ENCODE measurements around the gene MED4.
A peak's percentile ranks its signal among the peaks of the same experiment; 100 is the strongest.

Gene MED4, protein sequence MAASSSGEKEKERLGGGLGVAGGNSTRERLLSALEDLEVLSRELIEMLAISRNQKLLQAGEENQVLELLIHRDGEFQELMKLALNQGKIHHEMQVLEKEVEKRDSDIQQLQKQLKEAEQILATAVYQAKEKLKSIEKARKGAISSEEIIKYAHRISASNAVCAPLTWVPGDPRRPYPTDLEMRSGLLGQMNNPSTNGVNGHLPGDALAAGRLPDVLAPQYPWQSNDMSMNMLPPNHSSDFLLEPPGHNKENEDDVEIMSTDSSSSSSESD

DNA sequence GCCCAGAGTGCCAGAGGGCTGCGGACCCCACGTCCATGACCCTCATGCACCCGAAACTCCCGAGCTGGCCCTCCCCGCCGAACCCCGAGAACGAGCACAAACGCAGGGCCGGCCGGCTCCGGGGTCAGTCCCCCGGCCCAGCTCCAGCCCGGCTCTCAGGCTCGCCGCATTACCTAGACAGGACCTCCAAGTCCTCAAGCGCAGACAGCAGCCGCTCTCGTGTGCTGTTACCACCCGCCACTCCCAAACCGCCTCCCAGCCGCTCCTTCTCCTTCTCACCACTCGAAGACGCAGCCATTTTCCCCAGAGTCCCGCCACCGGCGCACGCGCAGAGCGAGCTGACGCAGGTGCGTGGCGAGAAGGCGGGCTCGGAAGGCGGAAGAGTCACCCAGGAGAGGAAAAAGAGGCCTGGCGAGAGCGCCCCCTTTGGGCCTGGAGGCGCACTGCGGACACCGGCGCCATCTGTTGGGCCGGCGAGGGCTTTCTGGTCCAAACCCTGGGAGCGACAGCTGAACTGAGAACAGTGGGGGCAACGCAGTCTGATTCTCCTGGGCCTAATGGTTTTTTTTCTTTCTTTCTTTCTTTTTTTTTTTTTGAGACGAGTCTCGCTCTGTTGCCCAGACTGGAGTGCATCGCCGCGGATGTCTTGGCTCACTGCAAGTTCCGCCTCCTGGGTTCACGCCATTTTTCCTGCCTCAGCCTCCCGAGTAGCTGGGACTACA, at the start of gene MED4:
TSS of gene MED4 (minus strand) at position 324 of the 722 bp plus-strand sequence. CDS start at position 298, 26 bp downstream.
- DNase-seq = peak; percentile 56 to 97 (median 90)

DNA sequence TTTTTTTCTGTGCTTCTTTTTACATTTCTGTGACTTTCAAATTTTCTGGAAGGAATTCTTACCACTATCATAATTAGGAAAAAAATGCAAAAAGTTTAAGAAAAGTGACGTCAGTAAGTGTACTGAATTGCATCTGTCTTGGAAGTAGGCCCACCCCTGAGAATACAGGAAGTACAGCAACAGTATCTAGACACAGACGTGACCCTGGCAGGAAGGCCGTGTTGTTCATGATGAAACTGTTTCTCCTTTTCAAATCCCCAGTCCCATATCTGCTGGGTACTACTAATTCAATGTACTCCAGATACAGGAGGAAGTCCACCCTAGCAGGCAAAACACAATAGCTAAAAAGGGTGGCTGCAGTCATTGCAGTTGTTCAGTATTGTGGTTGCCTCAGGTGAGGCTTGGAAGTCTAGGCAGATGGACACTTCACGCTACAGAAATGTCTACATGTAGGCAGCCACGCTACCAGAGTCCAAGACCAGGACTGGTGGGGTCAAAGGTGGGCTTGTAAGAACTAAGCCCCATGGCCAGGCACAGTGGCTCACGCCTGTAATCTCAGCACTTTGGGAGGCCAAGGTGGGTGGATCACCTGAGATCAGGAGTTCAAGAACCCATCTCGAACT, 49.6 kb upstream of the MED4 start:
- peak in 4 of 58 donors; percentile 10 to 45 (median 14) for DNase-seq

DNA sequence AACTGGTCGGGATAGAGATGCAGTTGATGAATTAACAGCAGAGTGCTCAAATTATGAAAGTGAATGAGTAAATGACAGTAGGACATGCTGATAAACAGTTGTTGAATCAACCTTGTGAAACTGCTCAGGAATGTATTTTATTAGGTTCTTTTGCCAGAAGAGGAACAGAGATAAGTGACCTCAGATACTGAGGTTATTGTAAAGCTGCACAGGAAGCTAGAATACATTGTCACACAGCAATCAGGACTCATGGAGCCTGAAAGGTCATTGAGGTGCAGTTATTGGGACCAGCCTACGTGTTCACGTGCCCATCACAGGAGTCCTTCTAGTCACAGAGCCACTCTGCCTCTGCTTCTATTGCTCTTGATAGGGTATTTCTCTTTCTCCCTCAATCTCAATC, 47.5 kb upstream of the MED4 start:
- DNase-seq = no peak

DNA sequence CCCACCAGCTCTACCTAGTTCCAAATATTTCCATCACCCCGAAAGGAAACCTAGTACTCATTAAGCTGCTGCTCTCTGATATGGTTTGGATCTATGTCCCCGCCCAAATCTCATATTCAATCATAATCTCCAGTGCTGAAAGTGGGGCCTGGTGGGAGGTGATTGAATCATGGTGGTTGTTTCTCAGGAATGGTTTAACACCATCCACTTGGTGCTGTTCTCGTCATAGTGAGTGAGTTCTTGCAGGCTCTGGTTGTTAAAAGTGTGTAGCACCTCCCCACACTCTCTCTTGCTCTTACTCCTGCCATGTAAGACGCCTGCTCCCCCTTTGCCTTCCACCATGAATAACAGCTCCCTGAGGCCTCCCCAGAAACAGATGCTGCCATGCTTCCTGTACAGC, 43.4 kb upstream of the MED4 start:
- DNase-seq = no peak

DNA sequence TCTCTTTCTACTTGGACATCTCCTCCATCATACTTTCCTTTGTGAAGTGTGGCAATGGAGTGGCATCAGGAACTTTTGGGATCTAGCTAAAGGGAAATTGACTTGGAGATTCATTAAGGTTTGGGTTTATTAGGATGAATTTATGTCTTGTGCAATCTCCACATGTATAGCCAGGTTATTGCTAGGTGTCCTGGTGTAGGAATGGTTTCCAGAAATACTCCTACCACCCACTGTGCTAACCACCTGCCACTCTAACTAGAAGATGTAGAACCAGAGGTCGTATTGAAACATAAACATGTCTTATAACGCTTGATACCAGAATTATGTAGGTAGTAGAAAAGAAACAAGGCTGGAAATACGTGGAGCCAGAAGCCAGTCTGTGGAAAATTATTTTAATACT, 38.1 kb upstream of the MED4 start:
- DNase-seq = no peak

DNA sequence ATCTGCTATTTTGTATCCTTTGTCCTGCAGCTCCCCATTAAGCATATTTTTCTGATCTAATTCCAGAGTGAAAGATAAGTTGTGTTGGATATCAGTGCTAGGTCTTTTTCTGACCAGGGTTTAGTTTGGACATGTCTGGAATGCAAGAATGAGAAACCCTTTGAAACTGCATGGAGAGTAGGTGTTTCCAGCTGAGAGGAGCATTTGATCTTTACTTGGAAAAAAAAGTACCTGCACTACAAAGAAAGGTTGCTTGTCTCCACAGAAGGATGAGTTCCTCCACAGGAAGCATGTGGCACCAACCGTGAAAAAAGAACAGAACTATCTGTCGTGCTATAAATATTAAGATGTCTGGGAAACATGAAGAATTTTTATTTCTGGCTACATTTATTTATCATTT, 36.6 kb upstream of the MED4 start:
- DNase-seq = no peak

DNA sequence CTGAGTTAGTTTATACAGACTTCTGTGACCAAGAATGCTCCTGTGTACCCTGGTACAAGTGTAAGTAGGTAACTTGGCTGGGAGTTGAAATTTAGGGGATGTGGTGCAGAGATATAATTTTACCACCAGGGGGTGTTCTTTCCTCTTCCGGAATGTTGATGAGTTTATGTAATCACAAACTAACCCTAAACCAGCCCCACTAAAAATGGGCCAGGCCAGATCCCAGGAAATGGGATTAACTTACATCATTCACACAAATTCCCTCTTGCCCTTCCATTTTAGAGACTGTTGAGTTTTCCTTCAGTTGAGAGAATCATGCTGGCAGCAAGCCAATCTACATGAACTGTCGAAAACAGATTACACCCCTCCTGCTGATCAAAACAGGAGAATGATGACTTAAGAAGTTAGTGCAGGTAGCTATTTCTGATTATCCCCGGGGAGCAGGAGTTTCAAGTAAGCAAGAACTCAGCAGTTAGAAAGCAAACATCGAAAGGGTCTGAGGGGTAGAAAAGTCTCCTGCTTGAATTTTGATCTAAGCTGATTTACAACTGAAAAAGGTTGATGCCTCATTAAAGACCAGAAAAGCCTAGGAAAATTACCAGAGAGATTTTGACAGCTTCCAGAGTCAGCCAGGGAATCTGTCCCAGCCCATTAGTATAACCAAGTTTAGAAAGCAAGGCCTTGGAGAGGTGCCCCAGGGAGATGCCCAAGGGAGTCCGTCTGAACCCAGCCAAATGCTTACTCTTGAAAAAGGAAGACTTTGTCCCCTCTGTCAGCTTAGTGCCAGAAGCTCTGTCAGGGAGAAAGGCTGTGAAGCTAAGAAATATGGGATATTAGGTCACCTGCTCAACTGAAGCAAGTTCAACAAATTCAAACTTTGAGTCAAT, 32.3 kb upstream of the MED4 start:
- peak in 47 of 58 donors; percentile 3 to 80 (median 29) for DNase-seq

DNA sequence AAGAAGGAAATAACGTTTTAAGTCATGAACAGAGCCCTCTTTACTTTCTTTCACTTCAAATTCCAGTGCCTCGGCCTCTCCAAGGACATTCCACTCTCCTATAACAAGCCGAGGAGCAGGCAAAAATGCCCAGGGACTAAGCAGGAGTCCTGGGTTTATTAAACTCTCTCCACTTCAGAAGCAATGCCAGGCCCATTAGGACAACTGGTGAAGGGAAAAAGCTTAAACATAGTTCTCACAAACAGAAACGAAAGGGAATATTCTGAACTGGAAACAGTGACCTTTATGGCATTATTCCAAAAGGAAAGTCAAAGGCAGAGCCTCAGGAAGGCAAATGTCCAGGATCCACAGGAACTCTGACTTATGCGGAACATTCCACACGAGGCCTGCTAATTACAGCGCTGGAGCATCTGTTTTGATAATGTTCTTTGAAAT, 30.9 kb upstream of the MED4 start:
- DNase-seq = peak in 2 of 58 donors; percentile 3 to 15

DNA sequence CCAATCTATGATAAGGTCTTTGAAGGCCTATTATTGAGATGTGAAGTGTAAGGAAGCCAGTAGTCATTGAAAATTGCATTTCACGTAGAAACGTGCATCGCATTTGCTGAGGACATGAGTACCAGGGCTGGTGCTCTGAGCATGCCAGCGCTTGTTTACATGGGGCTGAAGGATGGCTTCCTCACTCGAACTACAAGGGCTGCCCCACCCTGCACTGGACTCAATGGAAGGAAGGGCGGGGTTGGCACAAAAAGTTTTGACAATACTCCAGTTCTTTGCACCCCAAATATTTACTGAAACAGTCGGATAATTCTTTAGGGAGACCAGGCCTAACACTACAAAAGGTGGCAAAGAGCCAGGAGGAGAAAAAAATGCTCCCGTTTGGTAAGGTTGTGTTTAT, 28.9 kb upstream of the MED4 start:
- DNase-seq = no peak

DNA sequence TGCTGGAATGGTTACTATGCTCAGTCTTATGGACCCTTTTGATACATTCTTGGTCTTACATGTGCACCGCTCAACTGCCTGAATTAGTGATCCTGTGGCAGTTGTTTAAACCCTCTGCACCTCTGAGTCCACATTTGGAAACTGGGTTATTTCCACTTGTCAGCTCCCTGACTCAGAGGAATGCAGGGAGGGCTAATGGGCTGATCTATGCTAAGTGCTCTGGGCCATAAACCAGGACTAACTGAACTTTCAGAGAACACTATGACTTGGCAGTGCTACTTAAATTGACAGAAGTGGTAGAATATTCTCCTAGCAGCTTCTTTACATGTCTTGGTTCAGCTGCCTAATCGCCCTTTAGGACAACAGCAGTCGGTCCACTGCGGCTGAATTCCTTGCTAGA, 26.8 kb upstream of the MED4 start:
- DNase-seq = no peak

DNA sequence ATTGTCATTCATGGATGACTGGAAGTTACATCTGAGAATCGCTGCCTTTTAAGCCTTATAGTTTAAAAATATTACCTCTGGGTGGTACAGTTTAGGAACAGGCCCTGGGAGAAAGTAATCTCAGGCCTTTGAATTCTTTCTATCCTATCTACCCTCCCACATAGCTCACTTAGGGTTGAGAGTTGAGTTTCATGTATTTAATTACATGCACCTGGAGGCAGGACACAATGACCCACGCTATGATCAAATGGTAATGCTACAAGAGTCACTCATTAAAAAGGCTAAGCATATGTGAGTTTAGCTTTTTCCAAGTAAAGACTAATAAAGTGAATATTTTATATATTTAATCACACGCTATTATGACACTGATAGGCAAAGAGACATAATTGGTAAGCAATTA, 25.3 kb upstream of the MED4 start:
- DNase-seq = no peak

DNA sequence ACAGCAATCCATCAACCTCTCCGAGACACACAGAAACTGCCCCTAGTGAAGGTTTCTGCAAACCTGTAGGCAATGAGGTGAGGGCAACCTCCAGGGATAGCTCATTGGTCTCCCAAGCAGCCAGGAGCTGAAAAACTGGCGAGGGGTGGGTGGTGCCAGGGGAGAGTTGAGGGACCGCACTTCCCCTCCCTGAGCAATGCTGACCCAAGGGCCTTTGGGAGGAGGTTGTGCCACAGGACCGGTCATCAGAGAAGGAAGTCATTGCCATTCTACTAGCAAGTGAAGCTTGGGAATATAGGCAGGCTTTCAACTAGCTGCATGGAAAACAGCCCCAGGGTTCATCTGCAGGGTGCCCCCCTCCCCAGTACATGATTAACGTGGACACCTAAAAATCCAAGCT, 23.1 kb upstream of the MED4 start:
- no peak for DNase-seq

DNA sequence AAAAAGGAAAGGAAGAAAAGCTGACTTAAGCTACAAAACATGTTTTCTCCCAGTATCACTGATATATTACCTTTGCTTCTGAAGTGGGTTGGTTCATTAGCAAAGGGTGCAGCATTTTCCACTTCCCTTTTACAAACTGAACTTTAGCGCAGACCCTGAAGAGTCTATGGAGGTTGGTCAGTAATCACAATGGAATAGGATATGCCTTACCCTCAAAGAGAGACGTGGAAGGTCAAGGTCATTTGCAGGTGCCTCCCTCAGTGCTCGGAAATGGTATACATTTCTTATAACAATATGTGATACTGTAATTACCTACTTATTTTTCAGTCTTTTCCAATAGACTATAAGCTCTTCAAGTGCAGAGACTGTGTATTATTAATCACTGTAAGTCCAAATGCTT, 21.9 kb upstream of the MED4 start:
- DNase-seq = no peak

DNA sequence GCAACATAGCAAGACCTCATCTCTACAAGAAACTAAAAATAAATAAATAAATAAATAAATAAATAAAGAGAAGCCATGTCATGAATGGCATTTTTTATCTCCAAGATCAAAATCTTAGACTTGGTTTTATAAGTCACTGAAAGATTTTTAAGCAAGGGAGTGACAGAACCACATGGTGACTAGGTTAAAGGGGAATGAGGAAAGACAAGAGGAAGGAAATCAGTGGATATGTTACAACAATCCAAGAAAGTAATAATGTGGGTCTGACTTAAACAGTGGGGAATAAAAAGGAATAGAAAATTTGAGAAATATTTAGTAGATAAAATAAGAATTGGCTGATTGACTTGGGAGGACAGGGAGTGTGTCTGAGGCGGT, 18.8 kb upstream of the MED4 start:
- no peak for DNase-seq

DNA sequence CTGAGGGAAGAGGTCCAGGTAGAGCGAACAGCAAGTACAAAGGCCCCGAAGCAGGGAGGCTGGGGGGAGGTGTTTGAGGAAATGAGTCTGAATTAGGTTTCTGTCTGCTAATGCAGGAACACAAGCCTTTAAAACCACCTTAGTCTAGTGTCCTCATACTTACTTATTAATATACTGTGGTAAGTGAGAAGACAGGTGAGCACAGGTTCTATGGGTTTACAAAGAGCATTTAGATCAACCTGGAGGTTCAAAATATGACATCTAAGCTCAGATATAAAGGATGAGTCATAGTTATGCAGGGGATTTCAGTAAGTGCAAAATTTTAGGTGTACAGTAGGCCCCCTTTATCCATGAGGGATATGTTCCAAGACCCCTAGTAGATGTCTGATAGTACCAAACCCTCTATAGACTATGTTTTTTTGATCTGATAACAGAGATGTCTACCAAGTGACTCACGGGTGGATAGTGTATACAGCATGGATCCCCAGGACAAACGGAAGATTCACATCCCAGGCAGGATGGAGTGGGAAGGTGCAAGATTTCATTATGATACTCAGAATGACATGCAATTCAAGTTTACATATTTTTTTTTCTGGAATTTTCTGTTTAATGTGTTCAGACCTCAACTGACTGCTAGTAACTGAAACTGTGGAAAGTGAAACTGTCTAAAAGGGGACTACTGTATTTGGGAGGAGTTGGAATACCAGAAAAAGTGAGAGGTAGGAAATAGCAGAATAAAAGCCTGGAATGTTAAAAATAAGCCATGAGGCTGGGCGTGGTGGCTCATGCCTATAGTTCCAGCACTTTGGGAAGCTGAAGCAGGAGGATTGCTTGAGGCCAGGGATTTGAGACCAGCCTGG, 18.2 kb upstream of the MED4 start:
- DNase-seq = no peak

DNA sequence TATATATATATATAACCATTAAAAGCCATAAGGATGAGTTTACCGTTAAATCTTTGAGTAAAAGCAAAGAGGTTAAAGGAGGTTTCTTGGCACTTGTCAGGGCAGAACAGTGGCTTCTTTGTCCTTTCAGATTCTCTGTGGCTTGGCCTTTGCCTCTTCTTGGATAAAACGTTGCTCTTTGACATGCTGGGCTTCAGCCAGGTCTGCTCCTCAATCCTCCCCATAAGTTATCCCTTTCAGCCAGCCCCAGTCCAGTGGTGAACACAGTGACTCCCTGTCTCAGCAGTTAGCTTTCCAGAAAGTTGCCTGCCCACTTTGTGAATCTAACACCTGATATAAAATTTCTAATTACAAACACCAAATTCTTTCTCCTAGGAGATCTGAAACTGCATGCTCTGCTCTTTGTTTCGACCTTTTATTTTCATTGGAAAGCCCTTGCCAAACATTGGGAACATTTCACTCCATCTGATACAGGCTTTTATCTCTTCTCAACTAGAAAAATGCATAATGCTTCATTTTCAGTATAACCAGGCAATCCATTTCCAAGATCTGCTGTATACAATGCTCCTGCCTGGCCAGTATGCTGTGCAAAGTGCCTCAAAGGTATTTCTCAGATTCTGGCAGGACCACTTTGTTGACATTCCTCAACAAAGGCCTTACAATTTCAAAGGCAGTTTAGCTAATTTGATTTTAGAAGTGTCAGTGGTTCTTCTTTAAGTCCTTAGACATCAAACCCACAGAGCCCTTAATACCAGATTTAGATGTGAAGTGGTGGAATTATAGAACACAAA, 16.2 kb upstream of the MED4 start:
- peak in 16 of 58 donors; percentile 1 to 39 (median 9) for DNase-seq

DNA sequence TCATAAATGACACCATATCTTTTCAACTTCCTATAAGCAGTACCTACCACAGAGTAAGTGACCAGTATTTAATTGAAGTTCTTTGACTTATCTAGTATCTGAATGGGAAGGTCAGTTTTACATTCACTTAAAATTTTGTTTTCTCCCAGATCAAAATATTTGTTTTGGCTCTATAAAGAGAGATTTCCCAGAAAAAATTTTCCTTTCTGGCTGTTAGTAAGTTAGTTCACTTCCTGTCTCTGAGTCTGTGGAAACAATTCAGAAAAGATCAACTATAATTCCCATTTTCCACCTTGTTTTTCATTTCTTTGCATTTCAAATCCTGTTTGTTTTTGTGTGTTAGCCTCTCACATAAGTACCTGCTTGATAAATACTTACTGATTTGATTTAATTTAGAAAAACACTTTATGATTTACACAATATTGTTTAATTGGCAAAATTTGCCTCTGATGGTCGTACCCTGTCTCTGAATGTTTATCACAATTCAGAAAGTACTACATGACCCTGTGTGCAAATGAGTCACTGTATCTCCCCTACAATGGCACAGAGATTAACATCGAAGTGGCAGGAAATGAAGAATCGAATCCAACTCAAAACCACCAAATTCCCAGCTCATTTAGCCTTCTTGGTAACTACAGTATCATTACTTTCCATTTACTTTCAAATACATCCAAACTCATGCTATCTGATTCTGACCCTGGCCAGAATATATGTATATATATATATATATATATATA, 15.4 kb upstream of the MED4 start:
- DNase-seq = no peak

DNA sequence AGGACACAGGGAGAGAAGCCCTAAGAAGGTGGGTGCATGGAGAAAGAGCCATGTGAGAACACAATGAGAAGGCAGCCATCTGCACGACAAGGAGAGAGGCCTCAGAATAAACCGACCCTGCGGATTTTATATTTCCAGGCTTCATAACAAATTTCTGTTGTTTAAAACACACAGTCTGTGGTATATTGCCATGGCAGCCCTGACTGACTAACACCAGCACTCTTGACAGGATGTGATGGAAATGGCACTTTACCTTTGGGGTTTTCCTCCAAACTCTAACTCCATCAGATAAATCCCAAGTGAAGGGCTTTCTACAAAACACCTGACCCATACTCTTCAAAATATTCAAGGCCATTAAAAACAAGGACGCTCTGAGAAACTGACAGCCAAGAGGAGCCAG, 13.2 kb upstream of the MED4 start:
- DNase-seq = no peak

DNA sequence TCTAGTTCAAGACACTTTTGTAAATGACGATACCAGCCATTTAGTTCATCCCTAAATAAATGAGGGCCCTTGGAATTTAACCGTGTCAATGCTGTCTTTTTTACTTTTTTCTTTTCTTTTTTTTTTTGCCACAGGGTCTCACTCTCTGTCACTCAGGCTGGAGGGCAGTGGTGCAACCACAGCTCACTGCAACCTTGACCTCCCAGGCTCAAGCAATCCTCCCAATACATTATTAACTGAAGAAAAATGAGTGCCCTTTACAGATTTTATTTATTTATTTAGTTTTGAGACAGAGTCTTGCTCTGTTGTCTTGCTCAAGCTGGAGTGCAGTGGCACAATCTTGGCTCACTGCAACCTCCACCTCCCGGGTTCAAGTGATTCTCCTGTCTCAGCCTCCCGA, 2.9 kb upstream of the MED4 start:
- DNase-seq = no peak
